HS-5 (cell line): ENCODE data around the gene ZNF600.
A peak's percentile ranks its signal among the peaks of the same experiment; 100 is the strongest.
"Not testable (repeated sequence)": the region's sequence is repeated elsewhere in the genome, so short reads cannot be mapped to it uniquely, and the experiment has no call there.

Experiments used
- DNase-seq: peaks from one replicate; pipeline ENCODE4 v3.0.0-alpha.2; 2012; ENCODE audit warnings: low read depth

ZNF600 gene

DNA sequence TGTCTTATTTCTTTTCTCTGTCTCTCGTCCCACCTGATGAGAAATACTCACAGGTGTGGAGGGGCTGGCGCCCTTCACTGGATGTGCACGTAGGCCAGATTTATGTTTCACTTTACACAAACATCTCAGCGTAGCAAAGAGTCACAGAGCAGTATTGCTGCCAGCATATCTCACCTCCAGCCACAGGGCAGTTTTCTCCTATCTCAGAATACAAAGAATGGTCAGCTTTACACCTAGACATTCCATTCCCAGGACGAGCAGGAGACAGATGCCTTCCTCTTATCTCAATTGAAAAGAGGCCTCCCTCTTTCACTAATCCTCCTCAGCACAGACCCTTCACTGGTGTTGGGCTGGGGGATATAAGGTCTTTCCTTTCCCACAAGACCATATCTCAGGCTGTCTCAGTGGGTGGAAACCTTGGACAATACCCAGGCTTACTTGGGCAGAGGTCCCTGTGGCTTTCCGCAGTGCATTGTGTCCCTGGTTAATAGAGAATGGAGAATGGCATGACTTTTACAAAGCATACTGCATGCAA, 44.6 kb downstream of the ZNF600 start:
- DNase-seq, result no peak

DNA sequence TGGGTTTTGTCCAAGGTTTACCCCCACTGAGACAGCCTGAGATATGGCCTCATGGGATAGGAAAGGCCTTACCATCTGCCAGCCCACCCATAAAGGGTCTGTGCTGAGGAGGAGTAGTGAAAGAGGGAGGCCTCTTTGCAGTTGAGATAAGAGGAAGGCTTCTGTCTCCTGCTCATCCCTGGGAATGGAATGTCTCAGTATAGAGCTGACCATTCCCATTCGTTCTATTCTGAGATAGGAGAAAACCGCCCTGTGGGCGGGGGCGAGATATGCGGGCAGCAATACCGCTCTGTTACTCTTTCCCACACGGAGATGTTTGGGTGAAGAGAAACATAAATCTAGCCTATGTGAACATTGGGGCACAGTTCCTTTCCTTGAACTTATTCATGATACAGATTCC, 45.2 kb downstream of the ZNF600 start:
- DNase-seq, result not testable (repeated sequence)

DNA sequence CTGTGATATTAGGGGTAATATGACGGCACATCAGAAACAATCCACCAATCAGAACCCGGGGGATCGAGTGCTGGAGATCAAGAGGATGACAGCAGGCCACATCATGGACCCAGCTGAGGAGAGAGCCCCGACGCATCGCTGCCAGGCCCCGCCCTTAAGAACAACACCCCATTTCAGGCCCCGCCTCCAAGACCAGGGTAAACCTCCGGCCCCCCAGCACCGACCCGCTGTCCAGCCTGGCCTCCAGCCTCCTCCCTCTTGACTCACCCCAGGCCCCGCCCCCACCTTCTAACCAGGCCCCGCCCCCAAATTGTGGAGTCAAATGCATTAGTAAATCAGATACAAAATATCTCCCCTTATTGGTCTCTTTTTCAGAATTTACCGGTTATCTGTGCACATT, 47.0 kb downstream of the ZNF600 start:
- no peak for DNase-seq

DNA sequence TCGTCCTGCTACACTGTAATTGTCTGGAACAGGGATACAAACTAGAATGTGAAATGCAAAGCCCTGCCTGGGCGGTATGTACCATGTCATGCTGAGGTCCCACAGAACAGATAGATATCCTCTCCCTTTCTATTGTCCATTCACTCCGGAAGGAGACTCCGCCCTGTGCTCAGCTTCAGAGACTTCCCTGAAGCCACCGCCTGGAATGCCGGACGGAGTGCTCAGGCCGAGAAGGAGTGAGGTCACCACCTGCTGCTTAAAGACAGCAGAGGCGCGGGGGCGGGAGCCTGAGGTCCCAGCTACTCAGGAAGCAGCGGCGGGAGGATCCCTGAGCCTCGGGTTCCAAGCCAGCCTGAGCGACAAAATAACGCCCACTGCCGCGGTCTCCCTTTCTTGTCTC, 50.9 kb downstream of the ZNF600 start:
- no peak for DNase-seq

DNA sequence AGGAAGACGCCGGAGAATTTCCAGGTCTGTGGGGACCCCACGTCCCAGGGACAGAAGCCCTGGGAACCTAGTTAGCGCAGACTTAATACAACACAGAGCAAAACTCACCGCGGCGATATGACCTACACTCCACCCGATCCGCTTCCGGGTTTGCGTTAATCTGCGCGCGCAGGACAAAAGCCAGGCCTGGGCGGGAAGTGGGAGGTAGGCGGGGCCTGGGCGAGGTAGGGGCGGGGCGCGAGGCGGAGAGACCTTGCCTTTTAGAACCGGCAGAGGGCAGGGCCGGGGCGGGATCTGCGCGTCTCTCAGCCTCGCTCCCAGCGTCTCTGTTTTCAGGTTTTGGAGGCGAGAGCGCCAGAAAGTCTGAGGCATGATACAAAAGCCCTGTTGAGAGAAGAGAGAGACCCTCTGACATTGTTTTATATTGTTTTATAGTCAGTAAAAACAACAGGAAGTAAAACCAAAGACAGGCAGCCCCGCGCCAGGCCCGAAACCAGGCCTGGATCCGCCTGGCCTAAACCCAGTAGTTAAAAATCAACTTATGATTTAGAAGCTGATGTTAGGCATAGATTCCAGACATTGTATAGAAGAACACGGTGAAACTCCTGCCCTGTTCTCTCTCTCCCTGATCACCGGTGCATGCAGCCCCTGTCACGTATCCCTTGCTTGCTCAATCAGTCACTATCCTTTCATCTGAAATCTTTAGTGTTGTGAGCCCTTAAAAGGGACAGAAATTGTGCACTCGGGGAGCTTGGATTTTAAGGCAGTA, 51.5 kb downstream of the ZNF600 start, which contains the start of gene ZNF611:
TSS of gene ZNF611 (minus strand) at position 152 of the 769 bp plus-strand sequence. CDS start 19,150 bp downstream, outside the sequence.
- peak; percentile 46 for DNase-seq

DNA sequence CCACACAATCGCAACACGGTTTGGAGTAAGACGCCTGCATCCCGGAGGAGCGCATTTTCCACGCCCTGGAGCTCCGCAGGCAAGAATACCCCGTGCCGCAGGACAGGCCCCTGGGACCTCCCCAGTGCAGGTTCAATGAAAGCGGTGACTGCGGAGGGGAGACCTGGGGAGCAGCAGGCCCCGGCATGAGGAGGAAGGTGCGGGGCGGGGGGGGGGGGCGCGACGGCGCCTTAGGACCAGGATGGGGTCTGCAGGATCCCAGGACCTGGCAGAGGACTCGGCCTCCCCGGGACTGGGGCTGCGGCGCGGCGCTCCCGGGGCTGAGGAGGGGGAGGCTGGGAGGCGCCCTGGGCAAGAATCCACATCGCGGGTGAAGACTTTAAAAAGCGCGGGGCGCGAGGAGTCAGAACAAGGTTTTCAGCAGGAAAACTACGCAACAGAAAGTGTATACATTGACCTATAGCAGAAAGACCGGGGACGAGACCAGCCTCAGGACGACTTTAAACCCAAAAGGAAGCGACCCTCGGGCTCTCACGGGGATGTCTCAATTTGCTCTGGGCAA, 52.2 kb downstream of the ZNF600 start:
- DNase-seq, result no peak

DNA sequence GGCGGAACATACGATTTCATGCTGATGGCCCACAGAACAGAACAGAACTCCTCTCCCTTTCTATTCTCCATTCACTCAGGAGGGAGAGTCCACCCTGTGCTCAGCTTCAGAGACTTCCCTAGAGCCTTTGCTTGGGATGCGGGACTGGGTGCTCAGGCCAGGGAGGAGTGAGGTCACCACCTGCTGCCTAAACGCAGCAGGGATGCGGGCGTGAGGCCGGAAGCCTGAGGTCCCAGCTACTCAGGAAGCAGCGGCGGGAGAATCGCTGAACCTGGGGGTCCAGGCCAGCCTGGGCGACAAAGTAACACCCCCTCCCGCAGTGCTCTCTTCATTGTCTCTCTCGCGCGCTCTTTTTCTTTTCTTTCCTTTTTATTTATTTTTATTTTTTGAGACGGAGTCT, 60.5 kb downstream of the ZNF600 start:
- DNase-seq, result not testable (repeated sequence)

DNA sequence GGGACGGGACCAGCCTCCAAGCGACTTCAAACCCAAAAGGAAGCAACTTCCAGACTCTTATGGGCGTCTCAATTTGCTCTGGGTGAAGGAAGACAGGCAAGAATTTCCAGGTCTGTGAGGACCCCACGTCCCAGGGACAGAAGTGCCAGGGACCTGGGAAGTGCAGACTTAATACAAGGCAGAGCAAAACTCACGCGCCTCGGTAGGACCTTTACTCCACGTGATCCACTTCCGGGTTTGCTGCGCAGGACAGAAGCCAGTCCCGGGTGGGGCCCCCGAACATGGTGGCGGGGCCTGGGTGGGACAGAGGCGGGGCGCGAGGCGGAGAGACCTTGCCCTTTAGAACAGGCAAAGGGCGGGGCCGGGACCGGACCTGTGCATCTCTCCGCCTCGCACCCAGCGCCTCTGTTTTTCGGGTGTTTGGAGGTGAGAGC, 61.0 kb downstream of the ZNF600 start:
- no peak for DNase-seq

DNA sequence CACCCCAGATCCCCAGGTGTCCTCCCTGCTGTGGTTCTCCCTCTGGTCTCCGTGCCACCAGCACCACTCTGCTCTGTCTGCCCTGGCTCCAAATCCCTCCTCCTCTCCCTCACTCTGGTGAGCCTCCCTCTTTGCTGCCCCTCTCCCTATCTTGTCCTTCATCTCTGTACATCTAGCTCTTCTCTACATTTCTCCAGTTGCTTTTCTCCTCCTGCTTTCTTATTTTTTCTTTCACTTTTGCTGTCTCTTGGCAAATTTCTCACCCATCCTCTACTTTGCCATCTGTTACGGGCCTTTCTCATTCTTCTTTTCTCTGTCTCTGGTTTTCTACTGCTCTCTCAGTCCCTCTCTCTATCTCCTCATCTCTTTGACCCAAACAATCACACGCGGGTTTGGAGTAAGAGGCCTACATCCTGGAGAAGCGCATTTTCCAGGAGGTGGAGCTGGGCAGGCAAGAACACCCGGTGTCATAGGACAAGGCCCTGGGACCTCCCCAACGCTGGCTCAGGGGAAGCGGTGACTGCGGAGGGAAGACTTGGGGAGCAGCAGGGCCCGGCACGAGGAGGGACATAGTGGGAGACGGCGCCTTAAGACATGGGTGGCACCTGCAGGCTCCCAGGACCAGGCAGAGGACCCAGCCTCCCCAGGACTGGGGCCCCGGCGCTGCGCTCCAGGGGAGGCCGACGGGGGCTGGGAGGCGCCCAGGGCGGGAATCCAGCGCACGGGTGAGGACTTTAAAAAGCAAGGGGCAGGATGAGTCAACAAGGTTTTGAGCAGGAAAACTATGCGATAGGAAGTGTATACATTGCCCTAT, 61.7 kb downstream of the ZNF600 start:
- no peak for DNase-seq

DNA sequence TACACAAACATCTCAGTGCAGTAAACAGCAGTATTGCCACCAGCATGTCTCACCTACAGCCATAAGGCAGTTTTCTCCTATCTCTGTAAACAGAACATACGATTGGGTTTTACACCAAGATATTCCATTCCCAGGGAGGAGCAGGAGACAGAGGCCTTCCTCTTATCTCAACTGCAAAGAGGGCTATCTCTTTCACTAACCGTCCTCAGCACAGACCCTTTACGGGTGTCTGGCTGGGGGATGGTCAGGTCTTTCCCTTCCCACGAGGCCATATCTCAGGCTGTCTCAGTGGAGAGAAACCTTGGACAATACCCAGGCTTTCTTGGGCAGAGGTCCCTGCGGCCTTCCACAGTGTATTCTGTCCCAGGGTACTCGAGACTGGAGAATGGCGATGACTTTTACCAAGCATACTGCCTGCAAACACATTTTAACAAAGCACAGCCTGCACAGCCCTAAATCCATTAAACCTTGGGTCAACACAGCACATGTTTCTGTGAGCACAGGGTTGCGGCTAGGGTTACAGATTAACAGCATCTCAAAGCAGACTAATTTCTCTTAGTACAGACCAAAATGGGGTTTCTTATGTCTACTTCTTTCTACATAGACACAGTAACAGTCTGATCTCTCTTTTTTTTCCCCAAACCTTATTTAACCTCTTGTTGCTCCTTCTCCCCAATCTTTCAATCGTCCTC, 62.5 kb downstream of the ZNF600 start:
- not testable (repeated sequence) for DNase-seq

DNA sequence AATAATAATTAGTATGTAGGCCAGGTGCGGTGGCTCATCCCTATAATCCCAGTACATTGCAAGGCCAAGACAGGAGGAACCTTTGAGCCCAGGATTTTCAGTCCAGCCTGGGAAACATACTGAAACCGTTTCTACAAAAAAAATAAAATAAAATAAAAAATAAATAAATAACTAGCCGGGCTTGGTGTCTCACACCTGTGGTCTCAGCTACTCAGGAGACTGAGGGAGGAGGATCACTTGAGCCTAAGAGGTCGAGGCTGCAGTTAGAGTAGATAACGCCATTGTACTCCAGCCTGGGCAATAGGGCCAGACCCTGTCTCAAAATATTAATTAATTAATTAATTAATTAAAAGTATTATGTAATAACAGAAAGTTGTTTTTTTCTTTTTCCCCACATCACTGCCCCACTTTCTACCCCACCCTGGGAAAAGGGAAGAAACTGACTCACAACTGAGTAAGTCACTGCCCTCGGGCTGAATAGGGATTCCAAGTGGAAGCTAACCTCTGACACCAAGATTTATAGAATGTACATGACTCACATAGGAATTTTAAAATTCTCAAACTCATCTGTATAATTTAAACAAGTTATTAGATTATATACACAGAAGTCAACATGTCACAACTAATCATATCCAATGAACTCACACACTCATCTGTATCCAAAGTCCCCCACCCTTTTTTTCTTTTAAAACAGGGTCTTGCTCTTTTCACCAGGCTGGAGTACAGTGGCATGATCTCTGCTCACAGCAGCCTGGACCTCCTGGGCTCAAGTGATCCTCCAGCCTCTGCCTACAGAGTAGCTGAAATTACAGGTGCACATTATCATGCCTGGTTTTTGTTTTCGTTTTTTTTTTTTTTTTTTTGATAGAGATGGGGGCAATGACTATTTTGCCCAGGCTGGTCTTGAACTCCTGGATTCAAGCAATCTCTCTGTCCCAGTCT, 64.3 kb downstream of the ZNF600 start:
- peak; percentile 80 for DNase-seq

DNA sequence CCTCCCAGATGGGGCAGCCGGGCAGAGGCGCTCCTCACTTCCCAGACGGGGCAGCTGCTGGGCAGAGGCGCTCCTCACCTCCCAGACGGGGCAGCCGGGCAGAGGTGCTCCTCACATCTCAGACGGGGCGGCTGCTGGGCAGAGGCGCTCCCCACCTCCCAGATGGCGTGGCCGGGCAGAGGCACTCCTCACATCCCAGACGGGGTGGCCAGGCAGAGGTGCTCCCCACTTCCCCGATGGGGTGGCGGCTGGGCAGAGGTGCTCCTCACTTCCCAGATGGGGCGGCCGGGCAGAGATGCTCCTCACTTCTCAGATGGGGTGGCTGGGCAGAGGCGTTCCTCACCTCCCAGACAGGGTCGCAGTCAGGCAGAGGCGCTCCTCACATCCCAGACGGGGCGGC, 66.0 kb downstream of the ZNF600 start:
- DNase-seq, result not testable (repeated sequence)

DNA sequence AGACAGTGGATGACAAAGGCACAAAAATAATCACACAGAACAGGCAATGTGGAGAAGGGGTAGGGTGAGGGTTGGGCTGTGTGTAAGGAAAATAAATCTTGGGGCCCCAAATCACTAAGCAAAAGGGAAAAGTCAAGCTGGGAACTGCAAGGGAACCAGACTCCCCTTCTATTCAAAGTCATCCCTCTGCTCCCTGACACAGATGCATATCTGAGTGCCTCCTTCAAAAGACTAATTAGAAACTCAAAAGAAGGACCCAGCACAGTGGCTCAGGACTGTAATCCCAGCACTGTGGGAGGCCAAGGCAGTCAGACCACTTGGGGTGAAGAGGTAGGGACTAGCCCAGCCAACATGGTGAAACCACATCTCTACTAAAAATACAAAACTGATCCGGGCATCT, 70.1 kb downstream of the ZNF600 start:
- DNase-seq, result no peak

DNA sequence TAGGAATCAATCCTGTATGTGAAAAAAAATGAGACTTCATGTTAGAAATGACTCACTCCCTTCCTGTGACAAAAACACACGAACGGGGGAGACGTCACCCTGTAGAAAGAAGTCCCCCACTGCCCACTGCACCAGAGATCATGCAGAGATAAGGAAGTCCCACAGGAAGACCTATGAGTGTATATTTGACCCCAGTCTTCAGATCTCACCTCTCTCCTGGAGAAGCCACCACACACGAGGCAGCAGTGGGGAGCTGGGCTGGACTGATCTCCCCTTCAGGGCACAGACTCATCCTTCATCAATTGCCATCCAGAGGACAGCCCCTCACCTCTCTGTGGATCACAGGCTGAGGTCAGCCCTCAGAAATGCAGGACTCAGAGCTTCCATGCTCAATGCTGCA, 70.7 kb downstream of the ZNF600 start:
- peak; percentile 20 for DNase-seq

DNA sequence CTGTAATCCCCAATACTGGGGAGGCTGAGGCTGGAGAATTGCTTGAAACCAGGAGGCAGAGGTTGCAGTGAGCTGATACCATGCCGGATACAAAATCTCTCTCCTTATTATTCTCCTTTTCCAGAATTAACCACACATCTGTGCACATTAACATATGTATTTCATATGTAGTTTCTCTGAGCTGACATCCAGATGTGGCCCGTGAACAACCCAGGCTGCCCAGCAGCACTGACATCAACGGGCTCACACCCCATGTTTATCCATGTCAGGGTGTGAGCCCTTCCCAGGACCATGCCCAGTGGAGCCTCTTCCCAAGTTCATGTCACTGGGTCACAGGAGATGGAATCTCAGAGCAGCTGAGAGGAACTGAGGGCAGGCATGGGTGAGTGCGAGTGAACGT, 71.3 kb downstream of the ZNF600 start:
- DNase-seq, result not testable (repeated sequence)
